Brain pericyte (primary cell): ENCODE data around the gene ATXN7L3B.
"Not testable (repeated sequence)": the region's sequence is repeated elsewhere in the genome, so short reads cannot be mapped to it uniquely, and the experiment has no call there.

Experiments
- DNase-seq: peaks from one replicate; pipeline ENCODE4 v3.0.0-alpha.2; 2012; ENCODE audit warnings: low read depth, low spot score

Gene ATXN7L3B

GRCh38 chr12:74537707-74538385 lies at the start of gene ATXN7L3B:
Gene ATXN7L3B (plus strand): TSS chr12:74537835. CDS start chr12:74538113, 278 bp downstream.
- DNase-seq = peak; percentile 86

- no peak for DNase-seq
These were observed 49.5 kb upstream of the ATXN7L3B start for GRCh38 chr12:74488134-74488533.

GRCh38 chr12:74489543-74489942 lies 48.1 kb upstream of the ATXN7L3B start:
- no peak for DNase-seq

- DNase-seq = no peak
These were observed 47.1 kb upstream of the ATXN7L3B start for GRCh38 chr12:74490390-74491064.

- DNase-seq = no peak
These were observed 46.3 kb upstream of the ATXN7L3B start for GRCh38 chr12:74491374-74491773.

- no peak for DNase-seq
These were observed 38.4 kb upstream of the ATXN7L3B start for GRCh38 chr12:74499192-74499591.

- not testable (repeated sequence) for DNase-seq
These were observed 28.6 kb upstream of the ATXN7L3B start for GRCh38 chr12:74508873-74509657.

- no peak for DNase-seq
These were observed 27.7 kb upstream of the ATXN7L3B start for GRCh38 chr12:74509886-74510285.

GRCh38 chr12:74514098-74514872 lies 23.4 kb upstream of the ATXN7L3B start:
- no peak for DNase-seq

GRCh38 chr12:74515849-74516248 lies 21.8 kb upstream of the ATXN7L3B start:
- no peak for DNase-seq

- DNase-seq = no peak
These were observed 11.1 kb upstream of the ATXN7L3B start for GRCh38 chr12:74526535-74526934.

GRCh38 chr12:74527491-74527890 lies 10.1 kb upstream of the ATXN7L3B start:
- no peak for DNase-seq

- DNase-seq = no peak
These were observed 7.0 kb upstream of the ATXN7L3B start for GRCh38 chr12:74530676-74531075.

GRCh38 chr12:74535536-74535935 lies 2.1 kb upstream of the ATXN7L3B start:
- DNase-seq = no peak

- DNase-seq = no peak
These were observed 419 bp upstream of the ATXN7L3B start for GRCh38 chr12:74537126-74537706.

- no peak for DNase-seq
These were observed 1.0 kb downstream of the ATXN7L3B start for GRCh38 chr12:74538491-74539258.

- no peak for DNase-seq
These were observed 1.6 kb downstream of the ATXN7L3B start for GRCh38 chr12:74539261-74539660.

- no peak for DNase-seq
These were observed 2.3 kb downstream of the ATXN7L3B start for GRCh38 chr12:74539765-74540526.

- DNase-seq = no peak
These were observed 3.4 kb downstream of the ATXN7L3B start for GRCh38 chr12:74541074-74541473.

GRCh38 chr12:74547249-74547648 lies 9.6 kb downstream of the ATXN7L3B start:
- DNase-seq = no peak
